Skeletal muscle satellite cell (primary cell): Measurements from ENCODE around the gene ARL16.
A peak's percentile ranks its signal among the peaks of the same experiment; 100 is the strongest.

ENCODE experiments used
- H3K27me3 ChIP-seq: 2 replicates; pipeline ENCODE4 v1.7.0; 2013; ENCODE audit warnings: low read length; ENCODE audit not compliant: control insufficient read depth, insufficient read depth
- H3K36me3 ChIP-seq: 2 replicates; pipeline ENCODE4 v1.7.0; 2013; ENCODE audit warnings: mild to moderate bottlenecking, control low read depth, low read length; ENCODE audit not compliant: insufficient read depth
- H3K4me1 ChIP-seq: 2 replicates; pipeline ENCODE4 v1.7.0; 2013; ENCODE audit warnings: low read length; ENCODE audit not compliant: control insufficient read depth, insufficient read depth
- H3K4me2 ChIP-seq: 2 replicates; pipeline ENCODE4 v1.7.0; 2013; ENCODE audit warnings: mild to moderate bottlenecking, low read length
- H3K4me3 ChIP-seq: 2 replicates; pipeline ENCODE4 v1.7.0; 2013; ENCODE audit warnings: low read length
- H3K9ac ChIP-seq: 2 replicates; pipeline ENCODE4 v1.7.0; 2013; ENCODE audit warnings: mild to moderate bottlenecking, low read depth, low read length, moderate library complexity
- H3K9me3 ChIP-seq: replicated peaks from 2 replicates; pipeline ENCODE4 v1.7.0; 2013; ENCODE audit warnings: mild to moderate bottlenecking, control low read depth, low read length

The ARL16 gene

GRCh38 chr17:81710514-81711308 lies 27.1 kb upstream of the ARL16 start:
- H3K9me3 ChIP-seq = no peaks in the 10 kb centered on the region
- peak overlapping the region; percentile 85 for H3K4me2 ChIP-seq
- peaks cover 25% of the 10 kb centered on the region for H3K36me3 ChIP-seq
- H3K4me1 ChIP-seq = peaks cover 31% of the 10 kb centered on the region
- no peak overlapping the region for H3K9ac ChIP-seq
- H3K4me3 ChIP-seq = peak overlapping the region; percentile 85
- H3K27me3 ChIP-seq = no peaks in the 10 kb centered on the region

- H3K27me3 ChIP-seq = no peaks in the 10 kb centered on the region
- H3K36me3 ChIP-seq = peaks cover 37% of the 10 kb centered on the region
- no peak overlapping the region for H3K4me2 ChIP-seq
- H3K4me3 ChIP-seq = no peak overlapping the region
- H3K9ac ChIP-seq = no peak overlapping the region
- H3K4me1 ChIP-seq = peaks cover 38% of the 10 kb centered on the region
- no peaks in the 10 kb centered on the region for H3K9me3 ChIP-seq
These were observed 25.2 kb upstream of the ARL16 start for GRCh38 chr17:81708739-81709185.

GRCh38 chr17:81707725-81708646 lies 24.4 kb upstream of the ARL16 start:
- H3K9ac ChIP-seq = no peak overlapping the region

DNA sequence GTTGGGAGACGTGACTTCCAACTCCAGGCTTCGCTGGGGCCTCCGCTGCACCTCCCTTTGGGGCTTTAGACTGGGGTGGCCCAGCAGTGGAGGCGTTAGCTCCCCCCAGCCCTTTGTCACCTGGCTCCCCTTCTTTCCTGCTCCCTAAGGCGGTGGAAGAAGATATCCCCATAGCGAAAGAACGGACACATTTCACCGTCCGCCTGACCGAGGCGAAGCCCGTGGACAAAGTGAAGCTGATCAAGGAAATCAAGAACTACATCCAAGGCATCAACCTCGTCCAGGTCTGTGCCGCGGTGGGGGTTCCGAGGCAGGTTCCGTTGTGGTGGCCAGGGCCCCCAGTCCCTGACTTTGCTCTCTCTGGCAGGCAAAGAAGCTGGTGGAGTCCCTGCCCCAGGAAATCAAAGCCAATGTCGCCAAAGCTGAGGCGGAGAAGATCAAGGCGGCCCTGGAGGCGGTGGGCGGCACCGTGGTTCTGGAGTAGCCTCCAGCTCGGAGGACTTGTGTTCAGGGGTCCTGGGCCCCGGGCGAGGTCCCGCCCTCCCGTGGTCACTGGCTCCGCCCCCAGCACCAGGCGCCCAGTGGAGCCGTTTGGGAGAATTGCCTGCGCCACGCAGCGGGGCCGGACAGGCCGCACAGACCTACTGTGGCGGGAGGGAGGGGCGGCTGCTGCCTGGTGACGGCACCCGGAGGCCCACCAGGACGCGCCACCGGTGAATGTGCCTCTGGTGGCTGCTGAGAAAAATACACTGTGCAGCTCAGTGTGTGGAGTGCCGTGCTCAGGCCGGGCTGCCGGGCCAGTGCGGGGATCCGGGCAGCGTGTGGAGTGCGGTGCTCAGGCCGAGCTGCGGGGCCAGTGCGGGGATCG lies 23.4 kb upstream of the ARL16 start:
- Histone ChIP-seq H3K9me3 (no peaks in the 10 kb centered on the region), H3K9ac (no peak overlapping the region), H3K4me2 (no peak overlapping the region), H3K27me3 (no peaks in the 10 kb centered on the region), H3K4me3 (no peak overlapping the region), H3K4me1 (peaks cover 35% of the 10 kb centered on the region), H3K36me3 (peaks cover 45% of the 10 kb centered on the region)

More at GRCh38 chr17:81707725-81708646, 24.4 kb upstream of the ARL16 start:
- Histone ChIP-seq H3K4me1 (peaks cover 31% of the 10 kb centered on the region), H3K9me3 (no peaks in the 10 kb centered on the region), H3K4me3 (no peak overlapping the region), H3K27me3 (no peaks in the 10 kb centered on the region), H3K4me2 (no peak overlapping the region), H3K36me3 (peaks cover 37% of the 10 kb centered on the region)

- peaks cover 35% of the 10 kb centered on the region for H3K4me1 ChIP-seq
- no peak overlapping the region for H3K4me3 ChIP-seq
- peaks cover 53% of the 10 kb centered on the region for H3K36me3 ChIP-seq
These were observed 22.6 kb upstream of the ARL16 start for GRCh38 chr17:81706232-81706611.

GRCh38 chr17:81705518-81706231 lies 22.1 kb upstream of the ARL16 start:
- peaks cover 58% of the 10 kb centered on the region for H3K36me3 ChIP-seq
- no peak overlapping the region for H3K9ac ChIP-seq
- no peak overlapping the region for H3K4me2 ChIP-seq
- H3K4me3 ChIP-seq = no peak overlapping the region
- no peaks in the 10 kb centered on the region for H3K9me3 ChIP-seq
- H3K27me3 ChIP-seq = no peaks in the 10 kb centered on the region
- peaks cover 31% of the 10 kb centered on the region for H3K4me1 ChIP-seq

More at GRCh38 chr17:81706232-81706611, 22.6 kb upstream of the ARL16 start:
- Histone ChIP-seq H3K9me3 (no peaks in the 10 kb centered on the region), H3K4me2 (no peak overlapping the region), H3K27me3 (no peaks in the 10 kb centered on the region), H3K9ac (no peak overlapping the region)

GRCh38 chr17:81703747-81704654 lies 20.4 kb upstream of the ARL16 start:
- Histone ChIP-seq H3K9me3 (no peaks in the 10 kb centered on the region), H3K36me3 (peaks cover 65% of the 10 kb centered on the region), H3K4me3 (peak overlapping the region; percentile 91), H3K4me2 (peak overlapping the region; percentile 98), H3K27me3 (no peaks in the 10 kb centered on the region), H3K4me1 (peaks cover 25% of the 10 kb centered on the region), H3K9ac (peak overlapping the region; percentile 99)

DNA sequence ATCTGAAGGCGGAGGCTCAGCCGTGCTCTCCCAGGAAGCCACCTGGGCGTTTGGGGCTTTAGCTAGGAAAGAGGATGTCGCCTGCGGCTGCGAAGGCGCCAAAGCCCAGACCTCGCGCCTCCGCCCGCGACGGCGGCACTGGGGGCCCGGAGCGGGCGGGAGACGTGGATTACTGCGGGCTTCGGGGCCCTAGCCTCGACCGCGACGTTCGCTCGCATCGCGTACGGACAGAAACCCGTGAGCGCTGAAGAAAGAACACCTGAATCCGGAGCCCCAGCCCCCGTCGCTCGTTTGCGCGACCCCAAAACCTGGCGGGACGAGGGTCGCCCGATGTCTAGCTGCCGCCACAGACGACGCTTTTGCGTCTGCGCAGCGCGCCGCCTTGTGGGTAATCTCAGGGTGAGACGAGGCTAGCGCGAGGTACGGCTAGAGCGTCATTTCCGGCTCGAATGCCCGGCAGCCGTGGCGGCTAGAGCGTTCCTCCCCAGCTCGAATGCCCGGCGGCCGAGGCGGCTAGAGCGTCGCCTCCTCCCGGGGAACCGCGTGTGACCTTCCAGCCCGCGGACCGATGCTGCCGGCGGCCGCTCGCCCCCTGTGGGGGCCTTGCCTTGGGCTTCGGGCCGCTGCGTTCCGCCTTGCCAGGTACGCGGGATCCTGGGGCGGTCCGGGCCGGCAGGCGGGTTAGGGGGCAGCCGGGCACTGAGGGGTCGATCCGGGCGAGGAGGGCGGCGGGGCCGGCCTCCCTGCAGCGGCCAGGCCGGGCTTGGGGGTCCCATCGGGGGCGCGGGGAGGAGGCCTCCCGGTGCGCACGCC lies 19.5 kb upstream of the ARL16 start, which contains the start of gene MRPL12:
MRPL12 (plus strand) TSS at position 434 of the 813 bp plus-strand sequence; CDS start at position 569, 135 bp downstream.
- Histone ChIP-seq H3K36me3 (peaks cover 69% of the 10 kb centered on the region), H3K4me2 (peak within 1 kb of the TSS; percentile 98), H3K9ac (peak within 1 kb of the TSS; percentile 99), H3K9me3 (no peaks in the 10 kb centered on the region), H3K4me3 (peak within 1 kb of the TSS; percentile 91), H3K27me3 (no peaks in the 10 kb centered on the region), H3K4me1 (peaks cover 25% of the 10 kb centered on the region)

DNA sequence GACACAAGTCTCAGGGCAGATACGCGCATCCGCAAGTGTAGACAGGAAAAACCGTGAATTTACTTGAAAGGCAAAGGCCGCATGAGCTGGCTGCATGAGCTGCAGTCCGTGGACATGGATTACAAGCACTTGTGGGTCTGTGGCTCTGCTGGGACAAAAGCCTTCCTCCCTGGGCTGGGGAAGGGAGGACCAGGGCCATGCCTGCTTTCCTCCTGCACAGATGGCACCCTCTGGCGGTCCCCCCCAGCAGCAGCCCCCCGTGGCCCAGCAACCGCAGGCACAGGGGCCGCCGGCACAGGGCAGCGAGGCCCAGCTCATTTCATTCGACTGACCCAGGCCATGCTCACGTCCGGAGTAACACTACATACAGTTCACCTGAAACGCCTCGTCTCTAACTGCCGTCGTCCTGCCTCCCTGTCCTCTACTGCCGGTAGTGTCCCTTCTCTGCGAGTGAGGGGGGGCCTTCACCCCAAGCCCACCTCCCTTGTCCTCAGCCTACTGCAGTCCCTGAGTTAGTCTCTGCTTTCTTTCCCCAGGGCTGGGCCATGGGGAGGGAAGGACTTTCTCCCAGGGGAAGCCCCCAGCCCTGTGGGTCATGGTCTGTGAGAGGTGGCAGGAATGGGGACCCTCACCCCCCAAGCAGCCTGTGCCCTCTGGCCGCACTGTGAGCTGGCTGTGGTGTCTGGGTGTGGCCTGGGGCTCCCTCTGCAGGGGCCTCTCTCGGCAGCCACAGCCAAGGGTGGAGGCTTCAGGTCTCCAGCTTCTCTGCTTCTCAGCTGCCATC lies 17.9 kb upstream of the ARL16 start:
- H3K4me2 ChIP-seq = peak overlapping the region; percentile 98
- peaks cover 25% of the 10 kb centered on the region for H3K4me1 ChIP-seq
- H3K36me3 ChIP-seq = peaks cover 68% of the 10 kb centered on the region
- H3K4me3 ChIP-seq = peak overlapping the region; percentile 50
- H3K9ac ChIP-seq = peak overlapping the region; percentile 99
- no peaks in the 10 kb centered on the region for H3K9me3 ChIP-seq
- H3K27me3 ChIP-seq = no peaks in the 10 kb centered on the region
